Lower leg skin (tissue), 3 donors: ENCODE measurements around the gene RBM6.

Source experiments
- CTCF ChIP-seq, 3 donors: fragments of 450-650 bp; IDR thresholded peaks; one replicate each; pipeline ENCODE4 v1.5.1; 2016; ENCODE audit warnings: antibody characterized with exemption in 3 of 3, mild to moderate bottlenecking in 3 of 3, moderate library complexity in 2 of 3
- POLR2A ChIP-seq, 2 donors: fragments of 450-650 bp; IDR thresholded peaks; one replicate each; pipeline ENCODE4 v1.6.1; 2016 to 2017; ENCODE audit warnings: antibody characterized with exemption in 2 of 2, mild to moderate bottlenecking in 1 of 2, moderate library complexity in 1 of 2

- TF ChIP-seq CTCF (IDR thresholded peaks at IDR 0.05) (no peak), POLR2A (IDR thresholded peaks at IDR 0.05) (no peak)
Observed at GRCh38 chr3:49914906-49915305, 25.0 kb upstream of the RBM6 start.
